K562 (cell line): Measurements from ENCODE around the gene CARD10. TPM values are rescaled to one million over a fixed set of nuclear protein-coding genes. Genes with fewer than 3 reads are reported as not detected.

Experiments
- ATAC-seq: fragments of 200-7000 bp; cut with Tn5 transposase; 3 replicates; pipeline ENCODE4 v1.9.1; 2020; ENCODE audit warnings: moderate library complexity
- BruUV-seq: library from RNA; stranded (reverse); fragments of 400-500 nt; replicated peaks from 2 replicates; lab custom pipeline; 2021; lab: Mats Ljungman, UMichigan
- CTCF ChIA-PET: fragments of 300-600 bp; formaldehyde crosslinking; extraction: SDS; loops from one replicate; lab custom pipeline; 2021; ENCODE audit warnings: low intra/inter-chr PET ratio; lab: Yijun Ruan, JAX
- POLR2A ChIA-PET: fragments of 300-600, 350-650 bp; sonication (Branson Sonifier 250); formaldehyde crosslinking; extraction: SDS; loops from one replicate; lab custom pipeline; 2021; ENCODE audit warnings: antibody characterized with exemption, inconsistent platforms; lab: Yijun Ruan, JAX
- DNase-seq, 4 experiments: peaks; one replicate each; pipeline versions ENCODE4 v3.0.0 to v3.0.0-alpha.2; 2011 to 2018; ENCODE audit warnings: low spot score in 3 of 4, mixed read lengths in 3 of 4; ENCODE audit errors: extremely low read depth in 1 of 4
- FAIRE-seq: peaks from 2 replicates; lab custom pipeline; 2011; peaks lifted over from hg19 to GRCh38; lab: Jason Lieb, UNC
- H2AFZ ChIP-seq: 2 replicates; pipeline ENCODE4 v1.6.0; 2011; ENCODE audit warnings: low read depth, low read length, control low read depth, inconsistent platforms
- H3K27ac ChIP-seq: fragments of 200-600 bp; 3 replicates; pipeline ENCODE4 v1.8.0; 2011; ENCODE audit warnings: low read depth, mild to moderate bottlenecking, control low read depth, inconsistent platforms, low read length, moderate library complexity, mixed read lengths; ENCODE audit errors: extremely low read depth
- H3K27me3 ChIP-seq, 2 experiments: fragments of 300-600 bp in 1 of 2; 2 replicates in 1 of 2; 3 replicates in 1 of 2; pipeline versions ENCODE4 v1.6.0 to v1.8.0; 2011; ENCODE audit warnings: inconsistent platforms in 2 of 2, low read length in 2 of 2, mild to moderate bottlenecking in 1 of 2, mixed read lengths in 1 of 2, moderate library complexity in 1 of 2; ENCODE audit not compliant: control insufficient read depth in 2 of 2, insufficient read depth in 2 of 2
- H3K36me3 ChIP-seq: fragments of 300-600 bp; 3 replicates; pipeline ENCODE4 v1.8.0; 2011; ENCODE audit warnings: mild to moderate bottlenecking, low read length, inconsistent platforms; ENCODE audit not compliant: control insufficient read depth, insufficient read depth
- H3K4me1 ChIP-seq, 2 experiments: fragments of 200-600 bp in 1 of 2; replicated peaks in 1 of 2; 2 replicates in 1 of 2; 3 replicates in 1 of 2; pipeline versions ENCODE4 v1.5.1 to v1.8.0; 2011; ENCODE audit warnings: inconsistent platforms in 2 of 2, low read length in 2 of 2, mild to moderate bottlenecking in 1 of 2, mixed read lengths in 1 of 2, moderate library complexity in 1 of 2; ENCODE audit not compliant: control insufficient read depth in 2 of 2, insufficient read depth in 2 of 2
- H3K4me2 ChIP-seq: 2 replicates; pipeline ENCODE4 v1.6.1; 2011; ENCODE audit warnings: low read length, control low read depth, inconsistent platforms, mixed read lengths; ENCODE audit not compliant: insufficient read depth
- H3K4me3 ChIP-seq: fragments of 200-600 bp; sonication (generic), shearing (Covaris generic); 2 replicates; pipeline ENCODE4 v1.5.1; 2016; ENCODE audit warnings: control low read depth, inconsistent platforms
- H3K79me2 ChIP-seq: fragments of 200-600 bp; 3 replicates; pipeline ENCODE4 v1.8.0; 2011; ENCODE audit warnings: low read length, inconsistent platforms; ENCODE audit not compliant: control insufficient read depth, insufficient read depth
- H3K9ac ChIP-seq, 2 experiments: 2 replicates each; pipeline versions ENCODE4 v1.6.0 to v1.6.1; 2011; ENCODE audit warnings: low read depth in 2 of 2, low read length in 2 of 2, control low read depth in 1 of 2, inconsistent platforms in 1 of 2, mild to moderate bottlenecking in 1 of 2, mixed read lengths in 1 of 2; ENCODE audit not compliant: insufficient read depth in 1 of 2
- H3K9me1 ChIP-seq: one replicate; pipeline ENCODE4 v1.6.0; 2011; ENCODE audit warnings: inconsistent platforms, mild to moderate bottlenecking, low read length, moderate library complexity; ENCODE audit not compliant: control insufficient read depth, insufficient read depth
- H3K9me3 ChIP-seq: replicated peaks from 2 replicates; pipeline ENCODE4 v1.5.1; 2011; ENCODE audit warnings: low read depth, low read length, inconsistent platforms; ENCODE audit not compliant: control insufficient read depth, insufficient read depth
- H4K20me1 ChIP-seq: replicated peaks from 2 replicates; pipeline ENCODE4 v1.6.1; 2011; ENCODE audit warnings: low read length, inconsistent platforms, mixed read lengths; ENCODE audit not compliant: control insufficient read depth, insufficient read depth
- MEF2D ChIP-seq: conservative IDR thresholded peaks from 2 replicates; pipeline ENCODE4 v1.6.1; 2016; ENCODE audit warnings: low read depth, missing genetic modification characterization, missing compliant biosample characterization
- NCOR1 ChIP-seq: fragments of 450-650 bp; IDR thresholded peaks from 2 replicates; pipeline ENCODE4 v1.6.1; 2016; ENCODE audit warnings: mild to moderate bottlenecking, moderate library complexity
- RBM22 ChIP-seq: fragments of 200-400 bp; formaldehyde crosslinking; IDR thresholded peaks from 2 replicates; pipeline ENCODE4 v1.6.1; 2018; ENCODE audit warnings: low read length, low read depth; ENCODE audit not compliant: poor library complexity, severe bottlenecking
- ZNF165 ChIP-seq: fragments of 250-450 bp; sonication (Bioruptor Pico); IDR thresholded peaks from 2 replicates; pipeline ENCODE4 v1.4.0; 2020; ENCODE audit warnings: borderline replicate concordance
- WGBS: fragments of 100-300 bp; shearing (Covaris generic); methylation state at CpG from one replicate; pipeline ENCODE4 v1.1.6; 2016; ENCODE audit warnings: low coverage, mixed read lengths; ENCODE audit not compliant: insufficient coverage; ENCODE audit errors: missing lambda C conversion rate; 5-methylcytosine and 5-hydroxymethylcytosine counted together
- in situ Hi-C: fragments of 300-500 bp; cut with MboI; formaldehyde crosslinking; loops from 4 replicates; pipeline ENCODE4 v1.15.0; 2018; ENCODE audit warnings: inconsistent platforms, mixed read lengths
- intact Hi-C: fragments of 100-400 bp; cut with micrococcal nuclease; formaldehyde crosslinking; loops from 2 replicates; pipeline ENCODE4 v1.14.2; 2022
- polyA plus RNA-seq, 8 experiments: library from polyadenylated mRNA; depleted of rRNA in 4 of 8; stranded (reverse) in 5 of 8; unstranded in 3 of 8; fragments of >200 nt; fragmentation: Nextera tagmentation in 2 of 8; fragmentation: Illumina TruSeq in 1 of 8; extraction: Ambion mirVana in 2 of 8; extraction: Trizol in 1 of 8; gene quantifications; 2 replicates each; pipeline versions ENCODE4 v1.2.1 to v1.2.3, GENCODE V29; 2011 to 2014; ENCODE audit warnings: inconsistent platforms in 1 of 8, missing spikeins in 1 of 8
- total RNA-seq, 7 experiments: library from RNA; depleted of rRNA in 6 of 7; stranded (reverse); fragments of >200 nt in 6 of 7; fragmentation: Illumina TruSeq in 2 of 7; extraction: Trizol in 2 of 7; gene quantifications; 2 replicates each; pipeline versions ENCODE4 v1.2.1 to v1.2.3, GENCODE V29; 2011 to 2021; ENCODE audit warnings: low replicate concordance in 1 of 7
- TF ChIP-seq, protein P1 (sequence below): fragments of 250-450 bp; sonication (Bioruptor Pico); IDR thresholded peaks from 2 replicates; pipeline ENCODE4 v1.4.0; 2020; ENCODE audit warnings: mild to moderate bottlenecking, moderate library complexity
- TF ChIP-seq, protein P2 (sequence below): fragments of 250-450 bp; sonication (Bioruptor Pico); IDR thresholded peaks from 2 replicates; pipeline ENCODE4 v1.4.0; 2020

CARD10 gene
- total and polyA plus RNA-seq, 9 of the 15 experiments (the other 6 are each of a cell fraction or from before 2014, with no cell fraction given) = 0.13 to 5.8 (median 1.6) TPM

DNA sequence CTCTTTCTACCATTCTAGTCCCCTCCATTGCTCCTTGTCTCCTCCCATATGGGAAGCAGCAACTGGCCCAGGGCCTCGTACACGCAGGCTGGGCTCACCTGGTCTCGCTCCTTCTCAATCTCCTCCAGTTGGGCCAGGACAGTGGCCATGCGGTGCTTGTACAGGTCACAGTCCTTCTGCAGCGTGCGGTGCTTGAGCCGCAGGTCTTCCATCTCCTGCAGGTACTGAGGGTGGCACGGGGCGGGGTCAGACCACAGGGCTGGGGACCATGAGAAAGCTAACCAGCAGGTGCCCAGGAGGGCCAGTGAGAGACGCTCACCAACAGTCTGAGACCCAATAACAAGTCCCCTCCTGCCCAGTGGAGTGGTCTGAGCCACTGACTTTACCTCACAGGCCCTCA, 11.5 kb downstream of the CARD10 start:
- 95% methylated on average over 5 of the region's 10 CpGs for WGBS
- Histone ChIP-seq H2AFZ (no peak overlapping the region), H3K36me3 (peaks cover 6% of the 10 kb centered on the region; the same call in 1 of the 3 replicates), H3K9me1 (no peaks in the 10 kb centered on the region), H3K4me2 (no peak overlapping the region), H3K9ac (no peak overlapping the region), H3K4me1 (peaks cover 19 to 37% of the 10 kb centered on the region in 2 experiments), H3K4me3 (no peak overlapping the region), H3K9me3 (no peaks in the 10 kb centered on the region), H3K27ac (no peak overlapping the region), H3K27me3 (no peaks in the 10 kb centered on the region), H4K20me1 (no peaks in the 10 kb centered on the region), H3K79me2 (no peaks in the 10 kb centered on the region)
- no TSS peak for BruUV-seq
- CTCF ChIA-PET = no interaction called here
- ATAC-seq (no peak), DNase-seq (no peak), FAIRE-seq (no peak)
- TF ChIP-seq RBM22 = no peak
- POLR2A ChIA-PET = interaction anchor here (0.6 to 0.8 kb wide), 2 partner anchors 38 to 430 kb away, joined by 3 to 4 read pairs; no protein-coding TSS in a partner anchor
- intact Hi-C loops (no loop called here), in situ Hi-C loops (no loop called here)

DNA sequence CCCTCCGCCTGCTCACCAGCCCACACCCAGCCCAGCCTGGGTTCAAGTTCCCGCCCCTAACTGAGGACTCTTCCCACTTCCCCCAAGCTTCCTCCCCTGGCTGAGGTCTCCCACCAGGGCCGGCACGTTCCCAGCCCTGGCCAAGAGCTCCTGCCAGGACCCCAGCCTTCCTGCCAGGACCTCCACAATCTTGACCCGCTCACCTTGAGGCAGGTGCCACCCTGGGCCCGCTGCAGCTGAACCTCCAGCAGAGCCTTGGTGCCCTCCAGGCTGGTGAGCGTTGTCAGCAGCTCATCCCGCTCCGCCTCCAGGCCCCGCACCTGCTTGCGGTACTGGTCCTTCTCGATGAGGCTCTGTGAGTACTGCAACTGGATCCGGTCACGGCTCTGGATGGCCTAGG, 13.2 kb downstream of the CARD10 start:
- Histone ChIP-seq H3K79me2 (no peaks in the 10 kb centered on the region), H3K9ac (no peak overlapping the region), H3K4me1 (peaks cover 22 to 49% of the 10 kb centered on the region in 2 experiments), H3K4me2 (no peak overlapping the region), H3K4me3 (no peak overlapping the region), H3K27me3 (no peaks in the 10 kb centered on the region), H3K9me3 (no peaks in the 10 kb centered on the region), H3K9me1 (no peaks in the 10 kb centered on the region), H2AFZ (no peak overlapping the region), H3K36me3 (peaks cover 5% of the 10 kb centered on the region; the same call in 1 of the 3 replicates), H3K27ac (no peak overlapping the region), H4K20me1 (no peaks in the 10 kb centered on the region)
- DNase-seq (no peak), FAIRE-seq (no peak), ATAC-seq (no peak)
- ChIA-PET POLR2A (interaction anchor here (0.5 to 1.5 kb wide), 2 partner anchors 11 to 159 kb away, joined by 3 to 4 read pairs; no protein-coding TSS in a partner anchor), CTCF (no interaction called here)
- no TSS peak for BruUV-seq
- 87% methylated on average over 14 of the region's 14 CpGs for WGBS
- intact Hi-C loops = no loop called here
- in situ Hi-C loops = no loop called here
- TF ChIP-seq ZNF165 (no peak), NCOR1 (no peak), MEF2D (tag) (no peak)
- TF ChIP-seq, protein P1, sequence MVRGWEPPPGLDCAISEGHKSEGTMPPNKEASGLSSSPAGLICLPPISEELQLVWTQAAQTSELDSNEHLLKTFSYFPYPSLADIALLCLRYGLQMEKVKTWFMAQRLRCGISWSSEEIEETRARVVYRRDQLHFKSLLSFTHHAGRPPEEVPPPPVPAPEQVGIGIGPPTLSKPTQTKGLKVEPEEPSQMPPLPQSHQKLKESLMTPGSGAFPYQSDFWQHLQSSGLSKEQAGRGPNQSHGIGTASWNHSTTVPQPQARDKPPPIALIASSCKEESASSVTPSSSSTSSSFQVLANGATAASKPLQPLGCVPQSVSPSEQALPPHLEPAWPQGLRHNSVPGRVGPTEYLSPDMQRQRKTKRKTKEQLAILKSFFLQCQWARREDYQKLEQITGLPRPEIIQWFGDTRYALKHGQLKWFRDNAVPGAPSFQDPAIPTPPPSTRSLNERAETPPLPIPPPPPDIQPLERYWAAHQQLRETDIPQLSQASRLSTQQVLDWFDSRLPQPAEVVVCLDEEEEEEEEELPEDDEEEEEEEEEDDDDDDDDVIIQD (CRISPR knock-in tag) = no peak
- TF ChIP-seq, protein P2, sequence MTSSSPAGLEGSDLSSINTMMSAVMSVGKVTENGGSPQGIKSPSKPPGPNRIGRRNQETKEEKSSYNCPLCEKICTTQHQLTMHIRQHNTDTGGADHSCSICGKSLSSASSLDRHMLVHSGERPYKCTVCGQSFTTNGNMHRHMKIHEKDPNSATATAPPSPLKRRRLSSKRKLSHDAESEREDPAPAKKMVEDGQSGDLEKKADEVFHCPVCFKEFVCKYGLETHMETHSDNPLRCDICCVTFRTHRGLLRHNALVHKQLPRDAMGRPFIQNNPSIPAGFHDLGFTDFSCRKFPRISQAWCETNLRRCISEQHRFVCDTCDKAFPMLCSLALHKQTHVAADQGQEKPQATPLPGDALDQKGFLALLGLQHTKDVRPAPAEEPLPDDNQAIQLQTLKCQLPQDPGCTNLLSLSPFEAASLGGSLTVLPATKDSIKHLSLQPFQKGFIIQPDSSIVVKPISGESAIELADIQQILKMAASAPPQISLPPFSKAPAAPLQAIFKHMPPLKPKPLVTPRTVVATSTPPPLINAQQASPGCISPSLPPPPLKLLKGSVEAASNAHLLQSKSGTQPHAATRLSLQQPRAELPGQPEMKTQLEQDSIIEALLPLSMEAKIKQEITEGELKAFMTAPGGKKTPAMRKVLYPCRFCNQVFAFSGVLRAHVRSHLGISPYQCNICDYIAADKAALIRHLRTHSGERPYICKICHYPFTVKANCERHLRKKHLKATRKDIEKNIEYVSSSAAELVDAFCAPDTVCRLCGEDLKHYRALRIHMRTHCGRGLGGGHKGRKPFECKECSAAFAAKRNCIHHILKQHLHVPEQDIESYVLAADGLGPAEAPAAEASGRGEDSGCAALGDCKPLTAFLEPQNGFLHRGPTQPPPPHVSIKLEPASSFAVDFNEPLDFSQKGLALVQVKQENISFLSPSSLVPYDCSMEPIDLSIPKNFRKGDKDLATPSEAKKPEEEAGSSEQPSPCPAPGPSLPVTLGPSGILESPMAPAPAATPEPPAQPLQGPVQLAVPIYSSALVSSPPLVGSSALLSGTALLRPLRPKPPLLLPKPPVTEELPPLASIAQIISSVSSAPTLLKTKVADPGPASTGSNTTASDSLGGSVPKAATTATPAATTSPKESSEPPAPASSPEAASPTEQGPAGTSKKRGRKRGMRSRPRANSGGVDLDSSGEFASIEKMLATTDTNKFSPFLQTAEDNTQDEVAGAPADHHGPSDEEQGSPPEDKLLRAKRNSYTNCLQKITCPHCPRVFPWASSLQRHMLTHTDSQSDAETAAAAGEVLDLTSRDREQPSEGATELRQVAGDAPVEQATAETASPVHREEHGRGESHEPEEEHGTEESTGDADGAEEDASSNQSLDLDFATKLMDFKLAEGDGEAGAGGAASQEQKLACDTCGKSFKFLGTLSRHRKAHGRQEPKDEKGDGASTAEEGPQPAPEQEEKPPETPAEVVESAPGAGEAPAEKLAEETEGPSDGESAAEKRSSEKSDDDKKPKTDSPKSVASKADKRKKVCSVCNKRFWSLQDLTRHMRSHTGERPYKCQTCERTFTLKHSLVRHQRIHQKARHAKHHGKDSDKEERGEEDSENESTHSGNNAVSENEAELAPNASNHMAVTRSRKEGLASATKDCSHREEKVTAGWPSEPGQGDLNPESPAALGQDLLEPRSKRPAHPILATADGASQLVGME (CRISPR knock-in tag) = no peak
